Activated CD4-positive, alpha-beta T cell treated with anti-CD3 and anti-CD28 coated beads, Interleukin-2, amount 50 U/mL, for 24 hours (primary cell): Measurements from ENCODE around the gene MRPL10.

Experiments
- DNase-seq, 2 donors: peaks; one replicate each; pipeline ENCODE4 v3.0.0-alpha.2; 2020; ENCODE audit warnings: low read depth in 1 of 2, low spot score in 1 of 2

MRPL10 gene

DNA sequence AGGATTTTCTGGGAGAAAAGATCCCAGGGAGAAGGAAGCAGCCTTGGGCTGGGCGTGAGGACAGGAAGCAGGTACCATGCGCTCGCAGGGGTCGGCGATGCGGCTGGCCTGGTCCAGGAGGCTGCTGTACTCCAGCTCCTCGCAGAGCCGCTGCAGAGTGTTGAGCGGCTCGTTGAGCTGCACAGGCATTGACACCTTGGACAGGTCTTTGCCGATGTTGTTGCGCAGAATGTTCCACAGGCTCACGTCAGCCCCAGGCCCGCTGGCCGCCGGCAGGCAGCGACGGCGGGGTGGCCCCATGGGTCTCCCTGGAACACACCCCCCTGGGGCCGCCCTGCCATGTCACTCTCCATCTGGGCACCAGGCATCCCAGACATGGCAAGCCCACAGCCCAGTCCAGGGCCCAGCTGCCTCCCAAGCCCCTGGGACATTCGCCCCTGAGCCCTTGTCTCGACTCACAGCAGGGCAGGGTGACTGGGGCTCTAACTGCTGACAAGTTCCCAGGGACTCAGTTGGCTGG lies 17.8 kb downstream of the MRPL10 start:
- DNase-seq, result no peak

DNA sequence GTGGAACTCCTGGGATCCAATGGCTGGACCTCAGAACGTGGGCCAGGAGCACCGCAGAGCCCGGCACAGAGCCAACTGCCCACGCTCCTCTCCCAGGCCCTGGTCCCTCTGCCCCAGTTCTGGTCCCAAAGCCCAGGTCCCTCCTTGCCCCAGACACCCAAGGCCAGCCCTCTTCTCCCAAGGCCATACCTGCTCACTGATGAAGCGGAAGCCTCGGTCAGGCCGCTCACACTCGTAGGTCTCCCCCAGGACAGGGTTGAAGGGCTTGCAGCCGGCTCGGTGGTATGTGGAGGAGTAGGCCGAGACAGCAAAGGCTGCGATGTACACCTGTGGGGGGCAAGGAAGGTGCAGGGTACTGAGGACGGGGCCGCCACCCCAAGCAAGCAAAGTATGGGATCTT lies 18.3 kb downstream of the MRPL10 start:
- DNase-seq, result no peak

DNA sequence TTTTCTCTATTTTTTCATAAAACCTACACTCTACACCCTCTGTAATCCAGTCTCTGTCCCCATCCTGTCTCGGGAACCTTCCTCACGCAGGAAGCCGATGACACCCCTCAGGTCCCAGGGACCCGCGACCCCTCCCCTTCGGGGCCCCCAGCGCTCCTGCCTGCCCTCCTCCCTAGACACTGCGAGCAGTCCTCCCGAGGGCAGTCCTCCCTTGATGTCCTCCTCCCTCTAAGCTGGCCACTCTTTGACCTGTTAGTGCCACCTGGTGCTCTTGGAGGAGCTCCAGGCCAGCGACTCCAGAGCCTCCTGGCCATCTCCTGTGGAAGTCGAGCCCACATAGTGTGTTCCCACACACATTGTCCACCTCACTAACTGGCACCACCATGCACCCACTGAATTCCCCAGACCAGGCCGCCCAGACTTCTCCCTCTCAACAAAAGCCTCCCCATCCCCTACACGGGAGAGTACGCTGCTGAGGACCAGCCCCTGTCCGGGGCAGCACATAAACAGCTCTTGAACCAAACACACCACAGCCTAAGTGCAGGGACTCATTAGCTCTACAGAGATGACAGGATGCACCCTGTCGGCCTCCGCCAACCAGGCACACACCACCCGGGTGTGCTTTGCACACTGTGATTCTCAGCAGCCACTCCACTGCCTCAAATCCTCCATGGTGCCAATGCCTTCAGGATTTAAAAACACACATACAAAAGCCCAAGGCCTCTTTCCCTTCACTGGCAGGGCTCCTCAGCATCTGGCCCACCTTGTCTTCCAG lies 19.0 kb downstream of the MRPL10 start:
- no peak for DNase-seq

DNA sequence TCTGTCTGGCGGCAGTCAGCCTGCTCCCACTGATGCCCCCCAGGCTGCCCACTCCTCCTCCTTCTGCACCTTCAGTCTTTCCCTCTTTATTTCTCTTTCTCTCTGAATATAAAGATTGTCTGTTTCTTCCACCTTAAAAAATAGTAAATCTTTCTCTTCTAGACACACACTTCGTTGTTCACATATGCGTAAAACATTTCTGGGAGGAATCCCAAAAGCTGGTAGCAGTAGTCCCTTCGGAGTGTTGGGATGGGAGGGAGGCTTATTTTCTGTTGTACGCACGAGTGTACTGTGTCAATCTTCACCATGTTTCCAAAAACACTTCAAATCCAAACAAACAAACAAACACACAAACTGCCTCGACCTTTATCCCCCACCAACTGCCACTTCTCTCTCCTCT lies 19.6 kb downstream of the MRPL10 start:
- DNase-seq, result no peak

DNA sequence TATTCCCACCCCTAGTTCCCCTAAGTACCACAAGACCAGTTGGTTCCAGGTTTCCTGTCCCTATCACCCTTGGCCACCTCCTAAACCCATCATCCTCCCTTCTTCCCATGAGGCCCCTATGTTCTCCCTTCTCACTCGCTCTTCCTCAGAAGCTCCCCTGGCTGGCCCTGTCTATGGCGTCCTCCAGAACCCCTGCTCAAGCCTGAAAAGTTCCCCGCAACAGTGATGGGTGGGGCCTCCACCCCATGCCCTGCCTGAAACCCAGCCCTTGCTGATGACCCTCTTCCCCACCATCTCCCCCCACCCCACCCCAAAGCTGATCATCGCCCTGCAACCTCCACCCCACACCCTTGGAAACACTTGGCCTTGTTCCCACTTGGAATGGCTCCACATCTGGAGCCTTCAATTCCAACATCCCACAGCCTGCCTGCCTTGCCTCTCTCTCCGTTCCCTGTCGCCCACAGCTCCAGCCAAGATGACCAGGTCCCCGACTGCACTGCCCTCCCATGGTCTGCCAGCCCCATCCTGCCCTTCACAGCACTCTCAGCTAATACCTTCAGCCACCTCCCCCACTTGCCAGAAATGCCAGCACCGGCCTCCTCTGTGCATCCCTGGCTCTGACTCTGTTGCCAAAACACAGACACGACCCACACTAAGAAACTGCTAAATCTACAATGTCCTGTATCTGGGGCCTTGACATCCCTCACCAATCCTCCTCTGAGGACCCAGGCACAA lies 20.3 kb downstream of the MRPL10 start:
- DNase-seq, result no peak

DNA sequence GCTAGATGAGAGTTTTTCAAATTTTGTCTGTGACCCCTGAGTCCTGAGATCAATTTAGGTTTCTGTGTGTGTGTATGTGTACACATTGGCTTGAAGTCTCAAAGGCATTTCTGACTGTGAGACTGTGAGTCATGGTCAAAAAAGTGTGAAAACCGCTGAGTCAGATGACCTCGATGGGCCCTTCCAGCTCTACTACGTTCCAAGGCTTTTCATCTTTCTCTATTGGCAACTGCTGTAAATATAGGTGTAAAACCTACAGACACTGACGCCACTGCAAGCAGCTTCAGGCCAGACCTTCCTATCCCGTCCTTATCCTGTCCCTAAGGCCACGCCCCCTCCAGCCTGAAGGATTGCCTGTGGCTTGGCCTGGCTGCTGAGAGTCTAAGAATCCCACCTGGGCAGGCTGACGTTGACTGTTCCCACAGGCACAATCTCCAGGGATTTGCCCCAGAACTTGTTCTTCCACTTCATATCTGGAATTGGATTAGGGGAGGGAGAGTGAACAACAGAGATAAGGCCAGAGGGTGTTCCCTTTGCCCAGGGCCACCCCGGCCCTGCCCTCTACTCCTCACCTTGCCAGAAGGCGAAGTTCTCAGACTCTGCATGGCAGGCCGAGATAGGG lies 21.0 kb downstream of the MRPL10 start:
- no peak for DNase-seq

DNA sequence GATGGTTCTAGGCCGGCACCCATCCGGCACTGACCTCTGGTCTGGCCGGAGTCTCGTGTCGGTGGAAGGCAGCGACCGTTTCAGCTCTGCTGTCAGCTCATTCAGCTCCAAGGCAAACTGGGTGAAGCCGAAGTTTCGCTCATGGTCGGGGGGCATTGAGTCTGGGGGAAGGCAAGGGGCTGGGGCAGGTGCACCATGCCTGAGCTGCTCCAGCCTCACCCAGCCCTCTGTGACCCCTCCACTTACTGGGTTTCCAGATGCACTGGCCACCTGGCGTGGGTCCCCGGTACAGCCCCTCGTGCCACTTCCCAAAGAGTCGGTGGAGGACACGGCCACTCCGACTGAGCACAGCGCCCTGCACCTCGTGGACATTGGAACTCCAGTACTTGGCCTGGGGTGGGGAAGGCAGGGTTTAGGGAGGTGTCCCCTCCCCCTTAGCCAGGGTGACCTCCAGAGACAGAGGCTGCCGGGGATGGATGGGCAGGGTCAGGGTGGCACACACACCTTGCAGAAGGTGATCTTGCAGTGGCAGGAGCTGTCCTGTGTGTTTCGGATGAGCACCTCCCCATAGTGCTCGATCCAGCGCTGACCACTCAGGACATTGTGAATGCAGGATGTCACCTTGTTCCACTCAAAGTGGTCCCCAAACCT lies 22.4 kb downstream of the MRPL10 start:
- DNase-seq, result no peak

DNA sequence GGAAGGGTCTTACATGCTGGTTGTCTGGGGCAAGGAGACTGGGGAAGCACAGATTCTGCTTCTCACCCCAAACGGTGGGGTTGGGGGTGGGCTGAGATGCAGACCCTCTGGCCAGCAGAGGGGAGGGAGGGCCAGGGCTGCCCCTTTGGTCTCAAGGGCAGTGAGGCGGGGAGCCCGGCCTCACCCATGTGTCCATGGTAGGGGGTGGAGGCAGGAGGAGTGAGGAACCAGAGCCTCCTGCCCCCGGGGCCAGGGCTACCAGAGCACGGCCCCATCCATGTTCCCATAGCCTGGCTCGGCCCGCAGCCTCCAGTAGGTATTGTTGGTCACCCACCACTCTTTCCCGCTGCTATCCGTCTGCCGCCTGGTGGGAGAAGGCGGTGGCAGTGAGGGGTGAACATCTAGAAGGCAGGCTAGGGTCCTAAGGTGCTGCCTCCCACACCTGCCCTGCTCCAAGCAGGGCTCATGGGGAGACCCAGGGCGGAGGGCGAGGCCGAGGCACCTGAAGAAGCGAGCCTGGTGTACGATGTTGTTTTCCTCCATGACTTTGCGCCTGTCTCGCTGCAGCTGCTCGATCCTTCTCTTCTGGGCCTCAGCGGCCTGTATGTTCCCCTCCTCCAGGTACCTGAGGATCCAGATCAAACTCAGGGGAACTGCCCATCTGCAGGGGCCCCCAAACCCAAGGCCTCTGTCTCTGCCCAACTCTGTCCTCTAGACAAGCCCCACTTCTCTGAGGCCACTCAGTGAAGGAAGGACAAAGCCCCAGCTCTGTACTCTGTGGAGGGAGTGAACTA lies 23.1 kb downstream of the MRPL10 start:
- no peak for DNase-seq

DNA sequence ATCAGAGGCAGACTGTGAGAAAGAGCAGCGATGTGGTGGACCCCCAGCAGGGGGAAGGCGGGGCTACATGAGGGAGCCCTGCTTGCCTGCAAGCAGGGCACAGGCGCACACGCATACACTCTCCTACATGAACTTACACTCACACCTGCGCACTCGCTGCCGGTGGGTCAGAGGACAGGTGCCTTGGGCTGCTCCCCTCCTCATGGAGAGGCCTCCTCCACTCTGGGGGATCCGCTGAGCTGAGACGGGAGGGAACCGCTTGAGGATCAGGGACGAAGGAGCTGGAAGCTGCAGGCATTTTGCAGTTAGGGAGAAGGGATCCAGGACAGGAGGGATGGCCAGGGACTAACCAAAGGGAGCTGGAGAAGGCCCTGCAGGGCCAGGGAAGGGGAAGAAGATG lies 23.9 kb downstream of the MRPL10 start:
- DNase-seq, result no peak

DNA sequence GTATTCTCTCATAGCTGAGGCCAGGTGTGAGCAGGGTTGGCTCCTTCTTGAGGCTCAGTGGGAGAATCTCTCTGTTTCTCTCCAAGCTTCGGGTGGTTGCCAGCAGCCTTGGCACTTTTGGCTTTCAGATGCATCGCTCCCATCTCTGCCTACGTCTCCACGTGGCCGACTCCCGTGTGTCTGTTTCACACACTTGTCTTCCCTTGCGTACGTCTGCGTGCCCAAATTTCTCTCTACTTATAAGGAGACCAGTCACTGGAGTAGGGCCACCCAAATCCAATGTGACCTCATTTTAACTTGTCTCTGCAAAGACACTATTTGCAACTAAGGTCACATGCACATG lies 24.5 kb downstream of the MRPL10 start:
- no peak for DNase-seq

DNA sequence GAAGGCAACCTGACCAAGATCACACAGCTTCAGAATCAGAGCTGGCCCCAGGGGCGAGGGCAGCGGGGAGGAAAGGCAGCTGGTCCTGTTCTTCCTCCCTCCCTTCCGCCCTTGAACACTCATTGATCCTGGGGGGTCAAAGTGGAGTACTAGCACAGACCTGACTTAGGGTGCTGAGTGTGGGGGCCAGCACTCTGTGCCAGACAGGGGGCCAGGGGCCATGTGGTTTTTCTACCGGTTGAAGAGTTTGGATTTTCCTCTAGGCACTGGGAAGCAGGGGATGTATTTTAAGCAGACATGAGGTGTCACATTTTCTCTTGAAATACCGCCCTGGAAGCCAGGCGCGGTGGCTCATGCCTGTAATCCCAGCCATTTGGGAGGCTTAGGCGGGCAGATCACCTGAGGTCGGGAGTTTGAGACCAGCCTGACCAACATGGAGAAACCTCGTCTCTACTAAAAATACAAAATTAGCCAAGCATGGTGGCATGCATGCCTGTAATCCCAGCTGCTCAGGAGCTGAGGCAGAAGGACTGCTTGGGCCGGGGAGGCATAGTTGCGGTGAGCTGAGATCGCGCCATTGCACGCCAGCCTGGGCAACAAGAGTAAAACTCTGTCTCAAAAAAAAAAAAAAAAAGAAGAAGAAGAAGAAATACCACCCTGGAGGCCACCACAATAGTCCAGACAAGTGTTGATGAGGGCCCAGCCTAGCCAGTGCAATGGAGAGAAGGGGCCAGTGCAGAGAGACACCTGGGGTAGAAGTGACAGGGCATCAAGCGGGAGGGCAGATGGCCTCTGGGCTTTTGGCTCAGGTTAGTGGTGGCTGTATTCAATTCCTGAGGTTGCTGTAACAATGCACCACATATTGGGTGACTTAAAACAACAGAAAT lies 25.1 kb downstream of the MRPL10 start:
- no peak for DNase-seq

DNA sequence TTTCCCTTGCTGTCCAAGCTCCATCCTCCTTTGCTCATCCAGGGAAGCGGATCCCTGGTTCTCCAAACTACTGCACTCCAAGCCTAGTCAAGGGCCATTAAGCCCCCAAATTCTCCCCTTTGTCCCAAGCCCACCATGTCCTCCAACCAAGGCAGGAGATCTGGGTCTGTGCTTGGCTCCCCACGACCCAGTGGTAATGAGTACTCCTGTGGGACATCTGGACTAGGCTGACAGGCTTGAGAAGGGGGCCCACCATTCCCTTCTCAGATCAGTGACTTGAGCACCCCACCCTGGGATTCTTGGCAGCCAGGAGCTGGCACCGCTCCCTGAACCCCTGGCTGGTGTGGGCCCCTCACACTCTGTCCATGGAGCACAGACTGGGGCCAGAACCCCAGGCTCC lies 26.9 kb downstream of the MRPL10 start:
- no peak for DNase-seq

DNA sequence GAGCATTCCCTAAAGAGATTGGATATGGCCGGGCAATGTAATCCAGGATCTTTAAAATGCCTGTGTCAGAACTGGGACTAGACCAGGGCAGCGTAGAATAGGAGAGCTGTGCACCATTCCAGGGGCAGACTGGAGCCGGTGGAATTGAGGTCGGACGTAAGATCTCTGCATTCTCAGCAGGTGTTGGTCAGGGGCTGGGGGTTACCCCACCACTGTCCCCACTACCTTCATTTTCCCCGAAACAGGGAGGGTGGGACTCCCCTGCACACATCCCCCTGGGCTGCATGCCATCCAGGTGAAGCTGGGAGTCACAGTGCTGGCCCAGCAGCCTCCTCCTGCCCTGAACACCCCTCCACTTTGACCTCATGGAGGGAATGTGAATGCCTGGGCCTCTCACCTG lies 27.6 kb downstream of the MRPL10 start:
- no peak for DNase-seq

DNA sequence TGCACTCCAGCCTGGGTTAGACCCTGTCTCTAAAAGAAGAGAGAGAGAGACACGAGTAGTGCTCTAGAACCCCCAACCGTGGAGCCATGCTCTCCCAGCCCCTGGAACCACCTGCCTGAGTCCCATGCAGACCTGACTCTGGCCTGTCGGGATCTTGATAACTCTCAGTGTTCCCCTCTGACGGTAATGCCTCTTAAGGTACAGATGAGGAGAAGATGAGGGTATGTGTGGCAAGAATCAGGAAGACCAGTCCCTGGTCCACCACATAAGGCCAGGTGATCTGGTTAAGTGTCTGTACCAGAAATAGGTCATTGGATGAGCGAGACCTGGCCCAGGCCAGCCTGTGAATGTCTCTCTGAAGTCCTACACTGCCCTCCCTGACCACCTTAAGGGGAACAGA lies 28.1 kb downstream of the MRPL10 start:
- DNase-seq, result no peak

DNA sequence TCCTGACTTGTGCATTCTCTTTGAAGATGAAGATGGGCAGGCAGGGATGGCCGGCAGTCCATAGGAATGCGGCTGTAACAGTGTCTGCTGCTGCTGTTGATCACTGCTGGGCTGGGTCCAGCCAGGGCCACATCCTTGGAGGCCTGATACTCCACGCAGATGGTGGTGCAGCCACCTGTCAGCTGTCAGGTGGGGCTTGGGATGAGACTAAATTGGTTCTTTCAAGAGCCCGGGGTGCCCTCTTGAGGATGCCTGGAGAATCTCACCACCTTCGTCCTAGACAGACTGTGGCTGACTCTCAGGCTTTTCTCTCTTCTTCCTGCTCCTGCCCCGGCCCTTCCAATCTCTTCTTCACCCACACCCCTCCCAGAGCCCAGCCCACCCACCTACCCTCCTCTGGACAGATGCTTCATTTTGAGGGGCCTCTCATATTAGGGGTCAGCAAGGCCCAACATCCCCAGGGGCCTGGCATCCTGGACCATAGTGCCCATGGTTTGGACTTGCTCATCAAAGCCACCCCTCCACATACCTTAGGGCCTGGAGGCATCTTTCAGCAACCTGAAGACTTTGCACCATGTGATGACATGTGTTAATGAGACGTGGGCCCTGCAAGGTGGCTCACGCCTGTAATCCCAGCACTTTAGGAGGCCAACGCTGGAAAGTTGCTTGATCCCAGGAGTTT lies 28.9 kb downstream of the MRPL10 start:
- peak; percentile 31 to 53 for DNase-seq

DNA sequence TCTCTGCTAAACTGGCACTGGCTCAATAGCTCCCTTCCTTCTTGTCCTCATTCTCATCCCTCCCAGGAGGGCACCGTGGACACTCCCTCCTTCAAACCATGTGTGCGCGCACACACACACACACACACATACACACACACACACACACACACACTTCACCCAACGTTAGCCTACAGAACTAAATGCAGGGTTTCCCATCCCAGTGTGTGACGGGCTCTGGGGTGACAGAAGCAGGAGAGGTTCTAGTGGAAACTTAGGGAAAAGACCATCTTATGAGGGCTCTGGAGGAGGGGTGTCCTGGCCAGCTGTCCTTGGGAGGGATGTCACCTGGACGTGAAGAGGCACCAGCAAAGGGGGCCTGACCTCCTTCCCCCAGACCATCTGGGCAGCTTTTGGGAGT lies 29.4 kb downstream of the MRPL10 start:
- DNase-seq, result no peak

DNA sequence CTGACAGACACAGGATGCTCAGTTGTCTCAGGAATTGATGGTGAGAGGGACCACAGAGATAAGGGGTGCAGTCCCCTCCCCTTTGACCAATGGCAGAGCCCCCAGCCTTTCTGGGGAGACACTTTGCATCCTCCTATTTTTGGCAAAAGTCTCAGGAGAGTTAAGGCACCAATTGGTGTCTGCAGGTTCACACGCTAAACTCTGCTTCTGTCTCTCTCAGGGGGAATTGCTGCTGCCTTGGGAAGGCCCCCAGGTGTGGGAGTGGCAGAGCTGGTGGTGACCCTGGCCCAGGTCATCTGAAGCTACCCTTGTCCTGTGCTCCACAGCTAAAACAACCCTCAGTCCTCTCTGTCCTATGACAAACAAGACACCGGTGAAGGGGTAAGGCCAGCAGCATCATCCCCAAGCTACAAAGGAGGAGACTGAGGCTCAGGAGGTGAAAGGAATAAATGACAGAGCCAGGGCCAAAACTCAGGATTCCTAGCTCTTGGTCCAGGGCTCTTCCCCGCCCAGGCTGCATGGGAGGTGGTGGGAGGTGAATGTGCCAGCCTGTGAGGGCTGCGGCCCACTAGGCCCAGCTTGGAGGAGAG lies 30.1 kb downstream of the MRPL10 start:
- no peak for DNase-seq

DNA sequence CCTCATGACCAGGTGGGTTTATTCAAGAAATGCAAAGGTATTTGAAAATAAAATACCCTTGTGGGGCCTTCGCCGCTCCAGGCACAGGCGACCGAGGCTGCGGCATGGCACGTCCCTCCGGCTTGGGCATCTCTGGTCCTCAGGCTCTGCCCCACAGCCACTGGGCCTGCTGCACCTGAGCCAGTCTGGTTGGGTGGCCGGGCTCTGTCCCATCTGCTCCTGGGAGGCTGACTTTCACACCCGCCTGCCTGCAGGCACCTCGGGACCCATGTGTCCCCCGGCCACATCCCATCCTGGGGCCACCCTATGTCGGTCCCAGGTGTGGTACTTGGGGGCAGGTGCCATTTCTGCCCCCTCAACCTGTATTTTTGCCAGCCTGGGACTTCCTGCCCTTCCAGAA lies 30.7 kb downstream of the MRPL10 start:
- DNase-seq, result no peak

DNA sequence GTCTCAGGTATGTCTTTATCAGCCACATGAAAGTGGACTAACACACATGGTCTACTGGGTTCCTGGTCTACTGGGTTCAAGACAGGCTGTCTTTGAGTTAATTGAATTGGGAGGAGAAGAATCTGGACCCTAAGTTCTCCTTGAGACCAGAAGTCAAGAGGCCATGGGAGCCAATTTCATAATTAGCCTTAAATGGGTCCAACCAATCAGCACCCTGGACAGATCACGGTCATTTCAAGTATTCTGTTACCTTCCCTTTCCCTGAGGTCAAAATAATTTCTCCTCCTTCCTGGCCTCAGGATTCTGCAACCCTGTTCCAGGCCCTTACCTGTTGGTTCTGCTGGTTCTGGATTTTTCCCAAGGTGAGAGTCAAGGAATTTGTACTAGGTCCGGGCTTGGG lies 33.5 kb downstream of the MRPL10 start:
- no peak for DNase-seq
